Neural crest cell (in vitro differentiated cells): Measurements from ENCODE around the gene COPG1. TPM values are rescaled to one million over a fixed set of nuclear protein-coding genes. Genes with fewer than 3 reads are reported as not detected.
A peak's percentile ranks its signal among the peaks of the same experiment; 100 is the strongest.
"Not testable (repeated sequence)": the region's sequence is repeated elsewhere in the genome, so short reads cannot be mapped to it uniquely, and the experiment has no call there.

Experiments
- DNase-seq: peaks from one replicate; pipeline ENCODE4 v3.0.0; 2021; ENCODE audit warnings: low read depth, mixed read lengths, low spot score
- H3K27ac Mint-ChIP-seq: one replicate; pipeline ENCODE4 v1.8.0; 2021; ENCODE audit warnings: mild to moderate bottlenecking, mixed read lengths; ENCODE audit not compliant: unreplicated experiment
- H3K27me3 Mint-ChIP-seq: 2 replicates; pipeline ENCODE4 v1.8.0; 2021; ENCODE audit warnings: low read depth, mild to moderate bottlenecking, mixed read lengths
- H3K36me3 Mint-ChIP-seq: 2 replicates; pipeline ENCODE4 v1.8.0; 2021; ENCODE audit warnings: low read depth, mild to moderate bottlenecking, mixed read lengths
- H3K4me1 Mint-ChIP-seq: 2 replicates; pipeline ENCODE4 v1.8.0; 2021; ENCODE audit warnings: mixed read lengths
- H3K4me3 Mint-ChIP-seq: one replicate; pipeline ENCODE4 v1.8.0; 2021; ENCODE audit warnings: mild to moderate bottlenecking, mixed read lengths
- H3K9me3 Mint-ChIP-seq: 2 replicates; pipeline ENCODE4 v1.8.0; 2021; ENCODE audit warnings: mixed read lengths
- total RNA-seq: library from RNA; stranded (reverse); gene quantifications from 2 replicates; pipeline ENCODE4 v1.2.1, GENCODE V29; 2021
- TF ChIP-seq, protein P1 (sequence below): fragments of 200-600 bp; sonication (generic); conservative IDR thresholded peaks from 2 replicates; pipeline ENCODE4 v1.5.0; 2021; ENCODE audit warnings: antibody characterized with exemption, mild to moderate bottlenecking

Gene COPG1
- total RNA-seq, 1 donor from 2014 or later = 122 TPM

GRCh38 chr3:129261894-129262293 is 12.5 kb downstream of the COPG1 start:
- H3K36me3 Mint-ChIP-seq = peaks cover 14% of the 10 kb centered on the region
- TF ChIP-seq, protein P1, sequence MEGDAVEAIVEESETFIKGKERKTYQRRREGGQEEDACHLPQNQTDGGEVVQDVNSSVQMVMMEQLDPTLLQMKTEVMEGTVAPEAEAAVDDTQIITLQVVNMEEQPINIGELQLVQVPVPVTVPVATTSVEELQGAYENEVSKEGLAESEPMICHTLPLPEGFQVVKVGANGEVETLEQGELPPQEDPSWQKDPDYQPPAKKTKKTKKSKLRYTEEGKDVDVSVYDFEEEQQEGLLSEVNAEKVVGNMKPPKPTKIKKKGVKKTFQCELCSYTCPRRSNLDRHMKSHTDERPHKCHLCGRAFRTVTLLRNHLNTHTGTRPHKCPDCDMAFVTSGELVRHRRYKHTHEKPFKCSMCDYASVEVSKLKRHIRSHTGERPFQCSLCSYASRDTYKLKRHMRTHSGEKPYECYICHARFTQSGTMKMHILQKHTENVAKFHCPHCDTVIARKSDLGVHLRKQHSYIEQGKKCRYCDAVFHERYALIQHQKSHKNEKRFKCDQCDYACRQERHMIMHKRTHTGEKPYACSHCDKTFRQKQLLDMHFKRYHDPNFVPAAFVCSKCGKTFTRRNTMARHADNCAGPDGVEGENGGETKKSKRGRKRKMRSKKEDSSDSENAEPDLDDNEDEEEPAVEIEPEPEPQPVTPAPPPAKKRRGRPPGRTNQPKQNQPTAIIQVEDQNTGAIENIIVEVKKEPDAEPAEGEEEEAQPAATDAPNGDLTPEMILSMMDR = no peak

GRCh38 chr3:129263161-129263910 is 13.9 kb downstream of the COPG1 start:
- H3K9me3 Mint-ChIP-seq = no peaks in the 10 kb centered on the region
- TF ChIP-seq, protein P1 = no peak

More at GRCh38 chr3:129261894-129262293, 12.5 kb downstream of the COPG1 start:
- no peaks in the 10 kb centered on the region for H3K4me1 Mint-ChIP-seq
- DNase-seq = no peak
- no peaks in the 10 kb centered on the region for H3K27me3 Mint-ChIP-seq
- H3K27ac Mint-ChIP-seq = no peak overlapping the region
- H3K9me3 Mint-ChIP-seq = no peaks in the 10 kb centered on the region
- no peak overlapping the region for H3K4me3 Mint-ChIP-seq

DNA sequence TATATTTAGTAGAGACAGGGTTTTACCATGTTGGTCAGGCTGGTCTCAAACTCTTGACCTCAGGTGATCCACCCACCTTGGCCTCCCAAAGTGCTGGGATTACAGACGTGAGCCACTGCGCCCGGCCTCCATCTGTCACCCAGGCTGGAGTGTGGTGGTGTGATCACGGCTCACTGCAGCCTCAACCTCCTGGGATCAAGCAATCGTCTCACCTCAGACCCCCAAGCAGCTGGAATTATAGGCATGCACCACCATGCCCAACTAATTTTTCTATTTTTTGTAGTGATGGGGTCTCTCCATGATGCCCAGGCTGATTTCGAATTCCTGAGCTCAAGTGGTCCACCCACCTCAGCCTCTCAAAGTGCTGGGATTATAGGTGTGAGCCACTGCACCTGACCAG is 15.6 kb downstream of the COPG1 start:
- H3K4me3 Mint-ChIP-seq, DNase-seq, H3K4me1 Mint-ChIP-seq, H3K27ac Mint-ChIP-seq, H3K9me3 Mint-ChIP-seq, H3K27me3 Mint-ChIP-seq: not testable (repeated sequence)
- peaks cover 15% of the 10 kb centered on the region for H3K36me3 Mint-ChIP-seq

More at GRCh38 chr3:129263161-129263910, 13.9 kb downstream of the COPG1 start:
- Mint-ChIP-seq H3K27me3 (no peaks in the 10 kb centered on the region), H3K4me3 (no peak overlapping the region), H3K27ac (peak overlapping the region; percentile 81), H3K36me3 (peaks cover 15% of the 10 kb centered on the region), H3K4me1 (no peaks in the 10 kb centered on the region)
- DNase-seq = no peak

DNA sequence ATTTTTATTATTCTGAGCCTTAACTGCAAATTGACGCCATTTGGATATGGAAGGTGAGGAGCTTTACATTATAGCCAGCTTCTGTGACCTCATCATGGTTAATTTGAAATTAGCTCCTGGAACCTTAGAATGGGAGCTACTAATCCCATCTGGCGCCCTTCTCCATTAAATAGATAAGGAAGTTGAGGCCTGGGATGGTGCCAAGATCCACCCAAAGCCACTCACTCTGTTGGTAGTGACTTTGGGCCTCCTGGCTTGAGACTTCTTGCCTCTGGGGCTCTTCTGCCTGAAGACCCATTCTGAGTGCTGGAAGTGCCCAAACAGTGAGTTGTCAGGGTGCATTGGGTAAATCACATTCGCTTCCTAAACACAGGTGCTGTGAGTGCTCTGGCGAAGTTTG is 17.2 kb downstream of the COPG1 start:
- no peaks in the 10 kb centered on the region for H3K9me3 Mint-ChIP-seq
- TF ChIP-seq, protein P1 = no peak
- H3K36me3 Mint-ChIP-seq = peaks cover 19% of the 10 kb centered on the region
- H3K27ac Mint-ChIP-seq = no peak overlapping the region
- no peaks in the 10 kb centered on the region for H3K27me3 Mint-ChIP-seq
- no peak overlapping the region for H3K4me3 Mint-ChIP-seq
- H3K4me1 Mint-ChIP-seq = no peaks in the 10 kb centered on the region
- no peak for DNase-seq

DNA sequence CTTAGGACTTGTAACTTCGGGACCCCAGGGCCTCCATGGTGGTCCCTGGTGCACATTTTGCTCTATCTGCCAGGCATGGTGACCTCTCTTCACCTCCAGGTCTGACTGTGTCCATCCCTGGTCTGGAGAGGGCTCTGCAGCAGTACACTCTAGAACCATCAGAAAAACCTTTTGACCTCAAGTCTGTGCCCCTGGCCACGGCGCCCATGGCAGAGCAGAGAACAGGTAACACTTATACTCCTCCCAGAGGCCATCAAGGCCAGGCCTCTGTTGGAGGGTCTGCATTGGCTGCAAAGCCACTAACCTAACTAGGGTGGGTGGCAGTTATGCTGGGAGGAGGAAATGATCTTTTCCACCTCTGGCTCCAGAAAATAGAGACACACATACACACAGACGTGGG is 19.0 kb downstream of the COPG1 start:
- H3K27me3 Mint-ChIP-seq = no peaks in the 10 kb centered on the region
- H3K27ac Mint-ChIP-seq = no peak overlapping the region
- no peaks in the 10 kb centered on the region for H3K4me1 Mint-ChIP-seq
- DNase-seq = no peak
- H3K4me3 Mint-ChIP-seq = no peak overlapping the region
- H3K36me3 Mint-ChIP-seq = peaks cover 14% of the 10 kb centered on the region
- TF ChIP-seq, protein P1 = no peak
- H3K9me3 Mint-ChIP-seq = no peaks in the 10 kb centered on the region

DNA sequence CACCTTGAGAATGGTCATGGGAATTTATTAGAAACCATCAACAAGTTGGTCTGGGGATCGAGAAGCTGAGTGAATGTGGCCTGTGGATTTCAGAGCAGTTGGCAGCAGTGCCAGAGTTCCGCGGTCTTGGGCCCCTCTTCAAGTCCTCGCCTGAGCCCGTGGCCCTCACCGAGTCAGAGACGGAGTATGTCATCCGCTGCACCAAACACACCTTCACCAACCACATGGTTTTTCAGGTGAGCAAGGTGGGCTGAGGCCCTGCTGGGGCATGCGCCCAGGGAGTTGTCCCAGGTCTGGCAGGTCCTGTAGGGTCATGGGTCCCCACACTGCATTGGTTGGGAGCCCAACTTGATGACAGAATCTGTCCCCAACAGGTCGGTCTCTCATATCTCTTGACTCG is 22.3 kb downstream of the COPG1 start:
- Mint-ChIP-seq H3K9me3 (no peaks in the 10 kb centered on the region), H3K36me3 (peaks cover 10% of the 10 kb centered on the region), H3K27me3 (no peaks in the 10 kb centered on the region), H3K4me1 (no peaks in the 10 kb centered on the region), H3K27ac (no peak overlapping the region), H3K4me3 (no peak overlapping the region)
- no peak for DNase-seq
- TF ChIP-seq, protein P1 = no peak
